Panc1 (cell line): ENCODE data around the gene DNAJC4. TPM values are rescaled to one million over a fixed set of nuclear protein-coding genes. Genes with fewer than 3 reads are reported as not detected.

Experiments
- ATAC-seq: fragments of 200-7000 bp; cut with Tn5 transposase; 2 replicates; pipeline ENCODE4 v1.9.1; 2020; ENCODE audit warnings: mild to moderate bottlenecking, moderate library complexity
- BruUV-seq: library from RNA; stranded (reverse); fragments of 400-500 nt; replicated peaks from 2 replicates; lab custom pipeline; 2021; lab: Mats Ljungman, UMichigan
- CTCF ChIA-PET: fragments of 300-600 bp; sonication (Branson Sonifier 250); formaldehyde crosslinking; loops from one replicate; lab custom pipeline; 2022; ENCODE audit warnings: antibody characterized with exemption; lab: Charles Lee
- POLR2A ChIA-PET: fragments of 300-600 bp; sonication (Branson Sonifier 250); formaldehyde crosslinking; loops from one replicate; lab custom pipeline; 2022; ENCODE audit warnings: antibody characterized with exemption; lab: Charles Lee
- DNase-seq: peaks from one replicate; pipeline ENCODE4 v3.0.0-alpha.2; 2010; ENCODE audit warnings: low read depth, low spot score
- H3K27ac ChIP-seq: 2 replicates; pipeline ENCODE4 v1.5.1; 2011; ENCODE audit warnings: mild to moderate bottlenecking, low read length, inconsistent platforms
- H3K27me3 ChIP-seq: fragments of 200-500 bp; sonication (Bioruptor generic); 2 replicates; pipeline ENCODE4 v1.6.0; 2014; ENCODE audit warnings: low read length, inconsistent platforms; ENCODE audit not compliant: control insufficient read depth, insufficient read depth
- H3K36me3 ChIP-seq: fragments of 200-500 bp; sonication (Bioruptor generic); 2 replicates; pipeline ENCODE4 v1.5.1; 2014; ENCODE audit warnings: inconsistent platforms, mild to moderate bottlenecking, low read length, moderate library complexity; ENCODE audit not compliant: control insufficient read depth, insufficient read depth
- H3K4me1 ChIP-seq: 2 replicates; pipeline ENCODE4 v1.5.1; 2011; ENCODE audit warnings: inconsistent platforms, mild to moderate bottlenecking, low read length, moderate library complexity; ENCODE audit not compliant: control insufficient read depth, insufficient read depth
- H3K4me3 ChIP-seq, 2 experiments: 2 replicates each; pipeline ENCODE4 v1.5.1; 2011 to 2012; ENCODE audit warnings: low read depth in 2 of 2, low read length in 2 of 2, mild to moderate bottlenecking in 2 of 2, inconsistent platforms in 1 of 2, moderate library complexity in 1 of 2
- H3K9me3 ChIP-seq: fragments of 200-500 bp; sonication (Bioruptor generic); 2 replicates; pipeline ENCODE4 v1.5.1; 2014; ENCODE audit warnings: low read depth, mild to moderate bottlenecking, inconsistent platforms, low read length, moderate library complexity; ENCODE audit not compliant: control insufficient read depth, insufficient read depth
- POLR2AphosphoS5 ChIP-seq: IDR thresholded peaks from 2 replicates; pipeline ENCODE4 v1.6.1; 2012; ENCODE audit warnings: mild to moderate bottlenecking, low read depth, low read length, moderate library complexity
- REST ChIP-seq, 2 experiments: IDR thresholded peaks; 2 replicates each; pipeline ENCODE4 v1.6.1; 2011 to 2012; ENCODE audit warnings: low read depth in 2 of 2, control low read depth in 1 of 2, low read length in 1 of 2, mild to moderate bottlenecking in 1 of 2, moderate library complexity in 1 of 2; ENCODE audit not compliant: insufficient read depth in 1 of 2
- SIN3A ChIP-seq: IDR thresholded peaks from 2 replicates; pipeline ENCODE4 v1.6.1; 2012; ENCODE audit warnings: low read depth, mild to moderate bottlenecking, low read length, moderate library complexity, borderline replicate concordance; ENCODE audit not compliant: insufficient read depth
- TCF7L2 ChIP-seq: IDR thresholded peaks from 2 replicates; pipeline ENCODE4 v1.6.1; 2011; ENCODE audit warnings: mild to moderate bottlenecking, low read depth, low read length, inconsistent platforms
- in situ Hi-C: cut with HindIII; loops from 2 replicates; pipeline ENCODE4 v1.10.0; 2016; ENCODE audit warnings: low sequenced_read_pairs, low pct_unique_long_range_greater_than_20kb
- intact Hi-C: fragments of 100-400 bp; cut with micrococcal nuclease; formaldehyde crosslinking; loops from one replicate; pipeline ENCODE4 v1.10.0; 2022; ENCODE audit not compliant: unreplicated experiment
- total RNA-seq: library from RNA; stranded (reverse); gene quantifications from one replicate; pipeline ENCODE4 v1.2.1, GENCODE V29; 2021; ENCODE audit not compliant: unreplicated experiment
- TF ChIP-seq, protein P1 (sequence below): fragments of 450-650 bp; IDR thresholded peaks from 2 replicates; pipeline ENCODE4 v1.5.1; 2017; ENCODE audit warnings: mild to moderate bottlenecking

DNAJC4 gene
- total RNA-seq, 1 experiment from 2014 or later: 41.0 TPM

DNA sequence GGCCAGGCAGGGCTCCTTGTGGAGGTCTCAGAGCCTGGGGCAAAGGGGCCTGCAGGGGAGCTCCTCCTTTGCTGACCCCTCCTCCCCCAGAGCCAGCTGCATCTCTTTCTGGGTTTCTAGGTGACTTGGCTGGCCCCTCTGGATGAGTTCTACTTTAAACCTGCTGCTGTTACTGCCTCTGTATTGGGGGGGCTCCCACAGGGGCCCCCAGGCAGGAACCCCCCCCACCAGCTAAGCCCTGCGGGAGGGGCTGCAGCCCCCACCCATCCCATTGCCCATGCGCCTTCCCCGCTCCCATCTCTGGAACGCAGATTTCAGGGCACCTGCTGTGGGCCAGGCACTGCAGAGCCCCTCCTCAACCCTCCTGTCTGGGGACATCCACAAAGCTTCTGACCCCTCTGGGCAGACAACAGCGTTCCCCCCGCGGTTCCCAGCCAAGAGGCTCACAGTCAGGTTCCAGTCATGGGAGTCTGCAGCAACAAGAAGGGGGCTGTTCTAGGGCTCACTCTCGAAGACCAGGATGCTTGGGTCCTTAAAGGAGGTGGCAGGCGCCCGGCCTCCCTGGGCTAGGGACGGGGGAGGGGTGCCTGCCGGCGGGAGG lies 20.2 kb downstream of the DNAJC4 start:
- Histone ChIP-seq H3K27ac (peak overlapping the region; percentile 65), H3K9me3 (no peaks in the 10 kb centered on the region), H3K4me1 (peaks cover 41% of the 10 kb centered on the region), H3K36me3 (peaks cover 5% of the 10 kb centered on the region; the same call in 1 of the 2 replicates), H3K27me3 (no peaks in the 10 kb centered on the region), H3K4me3 (peak overlapping the region; percentile 65 to 84)
- ATAC-seq (peak; percentile 13), DNase-seq (no peak)
- POLR2A ChIA-PET: no interaction called here
- no peak for TF ChIP-seq REST (IDR thresholded peaks at IDR 0.05; ENCODE audit: insufficient read depth in 1 of 2, low read depth in 2 of 2, low read length in 1 of 2)
- in situ Hi-C loops: no loop called here
- BruUV-seq: no TSS peak
- intact Hi-C loops: no loop called here
- CTCF ChIA-PET: interaction anchor here (0.8 to 1.8 kb wide), 2 partner anchors 19 to 54 kb away, joined by 4 read pairs; no protein-coding TSS in a partner anchor

DNA sequence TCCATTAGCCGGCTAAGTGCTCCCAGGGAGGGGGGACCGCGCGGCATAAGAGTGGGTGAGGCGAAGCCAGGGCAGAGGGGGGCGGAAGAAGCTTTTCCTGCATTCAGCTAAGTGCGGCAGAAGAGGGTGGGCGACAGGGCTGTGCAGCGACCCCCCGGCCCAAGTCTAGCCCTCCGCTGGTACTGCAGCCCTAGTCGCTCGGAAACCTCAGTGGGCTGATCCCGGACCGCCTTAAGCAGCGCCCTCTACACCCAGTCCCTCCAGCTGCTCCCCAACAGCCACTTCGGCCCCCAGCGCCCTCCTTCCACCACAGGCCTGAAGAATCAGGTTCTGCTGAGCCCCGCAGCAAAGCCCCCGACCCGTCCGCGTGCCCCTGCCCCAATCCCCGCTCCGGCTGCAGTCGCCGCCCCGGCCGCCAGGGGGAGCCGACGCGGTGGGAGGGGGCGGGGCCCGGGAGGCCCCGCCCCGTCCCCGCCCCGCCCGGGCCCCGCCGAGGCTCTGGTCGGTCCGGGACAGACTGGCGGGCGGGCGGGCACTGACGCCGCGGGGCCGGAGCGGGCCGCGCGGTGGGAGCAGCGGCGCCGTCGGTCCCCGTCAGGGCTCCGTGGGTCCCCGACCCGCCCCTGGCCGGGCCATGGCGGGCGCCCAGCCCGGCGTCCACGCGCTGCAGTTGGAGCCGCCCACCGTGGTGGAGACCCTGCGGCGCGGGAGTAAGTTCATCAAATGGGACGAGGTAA lies 20.8 kb downstream of the DNAJC4 start, which contains the start of gene PLCB3:
Gene PLCB3, plus strand, starts transcription at position 515 of the 737 bp plus-strand sequence. Its CDS starts 120 bp downstream, at position 635.
- H3K4me3 ChIP-seq: peak within 1 kb of the TSS; percentile 84 to 90
- intact Hi-C loops (no loop called here), in situ Hi-C loops (no loop called here)
- TF ChIP-seq SIN3A (peak; percentile 44; the same call in 1 of the 2 replicates), REST (IDR thresholded peaks at IDR 0.05; ENCODE audit: insufficient read depth in 1 of 2, low read depth in 2 of 2, low read length in 1 of 2) (no peak), TCF7L2 (no peak), POLR2AphosphoS5 (no peak)
- TF ChIP-seq, protein P1, sequence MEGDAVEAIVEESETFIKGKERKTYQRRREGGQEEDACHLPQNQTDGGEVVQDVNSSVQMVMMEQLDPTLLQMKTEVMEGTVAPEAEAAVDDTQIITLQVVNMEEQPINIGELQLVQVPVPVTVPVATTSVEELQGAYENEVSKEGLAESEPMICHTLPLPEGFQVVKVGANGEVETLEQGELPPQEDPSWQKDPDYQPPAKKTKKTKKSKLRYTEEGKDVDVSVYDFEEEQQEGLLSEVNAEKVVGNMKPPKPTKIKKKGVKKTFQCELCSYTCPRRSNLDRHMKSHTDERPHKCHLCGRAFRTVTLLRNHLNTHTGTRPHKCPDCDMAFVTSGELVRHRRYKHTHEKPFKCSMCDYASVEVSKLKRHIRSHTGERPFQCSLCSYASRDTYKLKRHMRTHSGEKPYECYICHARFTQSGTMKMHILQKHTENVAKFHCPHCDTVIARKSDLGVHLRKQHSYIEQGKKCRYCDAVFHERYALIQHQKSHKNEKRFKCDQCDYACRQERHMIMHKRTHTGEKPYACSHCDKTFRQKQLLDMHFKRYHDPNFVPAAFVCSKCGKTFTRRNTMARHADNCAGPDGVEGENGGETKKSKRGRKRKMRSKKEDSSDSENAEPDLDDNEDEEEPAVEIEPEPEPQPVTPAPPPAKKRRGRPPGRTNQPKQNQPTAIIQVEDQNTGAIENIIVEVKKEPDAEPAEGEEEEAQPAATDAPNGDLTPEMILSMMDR: peak; percentile 97
- ChIA-PET CTCF (interaction anchor here (0.8 to 1.8 kb wide), 3 partner anchors 13 to 54 kb away, joined by 3 to 4 read pairs (median 4); no protein-coding TSS in a partner anchor), POLR2A (no interaction called here)
- 0 out of 2 replicates have a peak, but pooled peaks cover 3% of the 10 kb centered on the region for H3K36me3 ChIP-seq
- peak; percentile 67 for ATAC-seq
- no peak for DNase-seq
- peak within 1 kb of the TSS; percentile 89 for H3K27ac ChIP-seq
- H3K27me3 ChIP-seq: no peaks in the 10 kb centered on the region
- H3K9me3 ChIP-seq: no peaks in the 10 kb centered on the region
- BruUV-seq: no TSS peak
- H3K4me1 ChIP-seq: peaks cover 41% of the 10 kb centered on the region
